ENCODE measurements around the gene BTN1A1. TPM values are rescaled to one million over a fixed set of nuclear protein-coding genes. Genes with fewer than 3 reads are reported as not detected.
A peak's percentile ranks its signal among the peaks of the same experiment; 100 is the strongest.
"Not testable (repeated sequence)": the region's sequence is repeated elsewhere in the genome, so short reads cannot be mapped to it uniquely, and the experiment has no call there.

BTN1A1 gene
- total RNA-seq, 1 donor from 2014 or later: not detected

- intact Hi-C loops (cut with DNase I): loop anchor here (1.0 to 2.0 kb wide), 5 partner anchors 16 to 93 kb away; partner anchors contain the start of genes BTN3A1, BTN3A2 and BTN3A3
- peaks cover 14 to 37% of the 10 kb centered on the region in 2 donors for H3K4me1 ChIP-seq
- peak; percentile 53 to 92 for DNase-seq (ENCODE audit: low spot score in 2 of 2)
These were observed 42.1 kb upstream of the BTN1A1 start, which contains the start of gene BTN2A1 for GRCh38 chr6:26457806-26458688. Gene BTN2A1 (plus strand): TSS chr6:26457955. CDS start chr6:26458637, 682 bp downstream.

GRCh38 chr6:26459023-26459810 is 40.9 kb upstream of the BTN1A1 start:
- Histone ChIP-seq H3K27me3 (no peaks in the 10 kb centered on the region), H3K4me1 (peaks cover 14 to 37% of the 10 kb centered on the region in 2 donors), H3K4me3 (peak overlapping the region; percentile 56 to 91), H3K9me3 (no peaks in the 10 kb centered on the region), H3K36me3 (peaks cover 23 to 26% of the 10 kb centered on the region in 2 donors), H3K27ac (no peak overlapping the region)
- no peak for DNase-seq (ENCODE audit: low spot score in 2 of 2)
- no peak for TF ChIP-seq CTCF (IDR thresholded peaks at IDR 0.05)
- intact Hi-C loops (cut with DNase I): no loop called here

More at GRCh38 chr6:26457806-26458688, 42.1 kb upstream of the BTN1A1 start, which contains the start of gene BTN2A1:
- H3K4me3 ChIP-seq: peak within 1 kb of the TSS; percentile 56 to 91
- H3K36me3 ChIP-seq: peaks cover 12 to 14% of the 10 kb centered on the region in 2 donors
- peak within 1 kb of the TSS; percentile 82 to 96 for H3K27ac ChIP-seq
- TF ChIP-seq CTCF (IDR thresholded peaks at IDR 0.05): no peak
- no peaks in the 10 kb centered on the region for H3K27me3 ChIP-seq
- H3K9me3 ChIP-seq: no peaks in the 10 kb centered on the region

GRCh38 chr6:26461353-26461752 is 38.8 kb upstream of the BTN1A1 start:
- intact Hi-C loops (cut with DNase I); DNase-seq (ENCODE audit: low spot score in 2 of 2); H3K9me3 ChIP-seq; H3K27ac ChIP-seq; H3K27me3 ChIP-seq: not testable (repeated sequence)
- Histone ChIP-seq H3K4me3 (peak overlapping the region in 1 of 2 donors; percentile 91), H3K4me1 (peaks cover 14 to 37% of the 10 kb centered on the region in 2 donors), H3K36me3 (peaks cover 45 to 47% of the 10 kb centered on the region in 2 donors)

- H3K4me3 ChIP-seq: no peak overlapping the region
- H3K4me1 ChIP-seq: peaks cover 10 to 27% of the 10 kb centered on the region in 2 donors
- intact Hi-C loops (cut with DNase I): no loop called here
- no peak for TF ChIP-seq CTCF (IDR thresholded peaks at IDR 0.05)
- H3K9me3 ChIP-seq: no peaks in the 10 kb centered on the region
- H3K27ac ChIP-seq: no peak overlapping the region
- no peaks in the 10 kb centered on the region for H3K27me3 ChIP-seq
- DNase-seq (ENCODE audit: low spot score in 2 of 2): no peak
- H3K36me3 ChIP-seq: peaks cover 67 to 74% of the 10 kb centered on the region in 2 donors
These were observed 36.1 kb upstream of the BTN1A1 start for GRCh38 chr6:26464014-26464413.

- Histone ChIP-seq H3K27me3 (no peaks in the 10 kb centered on the region), H3K27ac (no peak overlapping the region), H3K4me1 (peaks cover 10 to 22% of the 10 kb centered on the region in 2 donors), H3K9me3 (no peaks in the 10 kb centered on the region), H3K36me3 (peaks cover 65 to 76% of the 10 kb centered on the region in 2 donors), H3K4me3 (no peak overlapping the region)
- intact Hi-C loops (cut with DNase I): no loop called here
- no peak for TF ChIP-seq CTCF (IDR thresholded peaks at IDR 0.05)
- DNase-seq (ENCODE audit: low spot score in 2 of 2): no peak
These were observed 35.5 kb upstream of the BTN1A1 start for GRCh38 chr6:26464416-26465131.
